ENCODE measurements around the gene FMO3. TPM values are rescaled to one million over a fixed set of nuclear protein-coding genes. Genes with fewer than 3 reads are reported as not detected.

The FMO3 gene
- total RNA-seq, 2 experiments from 2014 or later, result not detected

DNA sequence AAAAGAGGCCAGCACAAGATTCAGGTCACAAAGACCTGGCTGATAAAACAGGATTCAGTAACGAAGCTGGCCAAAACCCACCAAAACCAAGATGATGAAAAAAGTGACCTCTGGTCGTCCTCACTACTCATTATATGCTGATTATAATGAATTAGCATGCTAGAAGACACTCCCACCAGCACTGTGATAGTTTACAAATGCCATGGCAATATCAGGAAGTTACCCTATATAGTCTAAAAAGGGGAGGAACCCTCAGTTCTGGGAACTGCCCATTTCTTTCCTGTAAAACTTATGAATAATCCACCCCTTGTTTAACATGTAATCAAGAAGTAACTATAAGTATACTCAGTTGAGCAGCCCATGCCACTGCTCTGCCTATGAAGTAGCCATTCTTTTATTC lies 68.4 kb downstream of the FMO3 start:
- H3K36me3 Mint-ChIP-seq (ENCODE audit: low read depth), result no peaks in the 10 kb centered on the region
- H3K27ac Mint-ChIP-seq, result no peak overlapping the region
- no peaks in the 10 kb centered on the region for H3K4me1 Mint-ChIP-seq (ENCODE audit: low read depth)
- H3K27me3 Mint-ChIP-seq, result peaks cover 4% of the 10 kb centered on the region
- intact Hi-C loops (cut with micrococcal nuclease), result no loop called here
- DNase-seq (no peak), ATAC-seq (no peak)
- ChIA-PET POLR2A (interaction anchor here (1.0 kb wide), 1 partner anchor 54 kb away, joined by 3 read pairs; no protein-coding TSS in a partner anchor), CTCF (no interaction called here)
- no peaks in the 10 kb centered on the region for H3K9me3 Mint-ChIP-seq
- no peak overlapping the region for H3K4me3 Mint-ChIP-seq
- TF ChIP-seq, protein P1, sequence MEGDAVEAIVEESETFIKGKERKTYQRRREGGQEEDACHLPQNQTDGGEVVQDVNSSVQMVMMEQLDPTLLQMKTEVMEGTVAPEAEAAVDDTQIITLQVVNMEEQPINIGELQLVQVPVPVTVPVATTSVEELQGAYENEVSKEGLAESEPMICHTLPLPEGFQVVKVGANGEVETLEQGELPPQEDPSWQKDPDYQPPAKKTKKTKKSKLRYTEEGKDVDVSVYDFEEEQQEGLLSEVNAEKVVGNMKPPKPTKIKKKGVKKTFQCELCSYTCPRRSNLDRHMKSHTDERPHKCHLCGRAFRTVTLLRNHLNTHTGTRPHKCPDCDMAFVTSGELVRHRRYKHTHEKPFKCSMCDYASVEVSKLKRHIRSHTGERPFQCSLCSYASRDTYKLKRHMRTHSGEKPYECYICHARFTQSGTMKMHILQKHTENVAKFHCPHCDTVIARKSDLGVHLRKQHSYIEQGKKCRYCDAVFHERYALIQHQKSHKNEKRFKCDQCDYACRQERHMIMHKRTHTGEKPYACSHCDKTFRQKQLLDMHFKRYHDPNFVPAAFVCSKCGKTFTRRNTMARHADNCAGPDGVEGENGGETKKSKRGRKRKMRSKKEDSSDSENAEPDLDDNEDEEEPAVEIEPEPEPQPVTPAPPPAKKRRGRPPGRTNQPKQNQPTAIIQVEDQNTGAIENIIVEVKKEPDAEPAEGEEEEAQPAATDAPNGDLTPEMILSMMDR (IDR thresholded peaks at IDR 0.05), result no peak

GRCh38 chr1:171160211-171160610 lies 69.5 kb downstream of the FMO3 start:
- ATAC-seq (no peak), DNase-seq (no peak)
- H3K4me1 Mint-ChIP-seq (ENCODE audit: low read depth), result no peaks in the 10 kb centered on the region
- intact Hi-C loops (cut with micrococcal nuclease), result no loop called here
- H3K27ac Mint-ChIP-seq, result no peak overlapping the region
- POLR2A ChIA-PET, result interaction anchor here (1.0 kb wide), 1 partner anchor 55 kb away, joined by 4 read pairs; no protein-coding TSS in a partner anchor
- no peaks in the 10 kb centered on the region for H3K9me3 Mint-ChIP-seq
- TF ChIP-seq, protein P1 (IDR thresholded peaks at IDR 0.05), result no peak
- H3K4me3 Mint-ChIP-seq, result no peak overlapping the region
- CTCF ChIA-PET, result no interaction called here
- no peaks in the 10 kb centered on the region for H3K36me3 Mint-ChIP-seq (ENCODE audit: low read depth)
- peaks cover 4% of the 10 kb centered on the region for H3K27me3 Mint-ChIP-seq

GRCh38 chr1:171160639-171161354 lies 70.1 kb downstream of the FMO3 start:
- Mint-ChIP-seq H3K36me3 (ENCODE audit: low read depth) (no peaks in the 10 kb centered on the region), H3K4me1 (ENCODE audit: low read depth) (no peaks in the 10 kb centered on the region), H3K27ac (no peak overlapping the region), H3K27me3 (peaks cover 4% of the 10 kb centered on the region), H3K4me3 (no peak overlapping the region), H3K9me3 (no peaks in the 10 kb centered on the region)
- ChIA-PET CTCF (no interaction called here), POLR2A (interaction anchor here (0.6 to 1.0 kb wide), 2 partner anchors 54 to 156 kb away, joined by 3 to 4 read pairs; no protein-coding TSS in a partner anchor)
- intact Hi-C loops (cut with micrococcal nuclease), result no loop called here
- DNase-seq (no peak), ATAC-seq (no peak)
- TF ChIP-seq, protein P1 (IDR thresholded peaks at IDR 0.05), result no peak

DNA sequence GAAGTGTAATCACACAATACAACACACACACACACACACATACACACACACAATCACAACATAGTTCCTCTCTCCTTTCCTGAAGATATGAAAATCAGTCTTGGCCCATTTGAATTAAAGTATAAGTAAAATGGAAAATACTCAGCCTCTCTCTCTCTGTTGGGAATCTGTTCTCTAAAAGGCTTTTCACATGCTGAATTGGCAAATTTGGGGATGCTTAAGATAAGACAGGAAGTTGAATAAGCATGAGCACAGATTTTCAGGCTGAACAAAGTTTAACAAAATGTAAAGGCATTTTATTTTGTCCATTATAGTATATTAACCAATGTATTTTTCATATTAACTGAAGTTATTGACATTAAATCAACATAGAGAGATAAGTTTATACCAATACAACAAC lies 70.7 kb downstream of the FMO3 start:
- Mint-ChIP-seq H3K9me3 (no peaks in the 10 kb centered on the region), H3K27me3 (peaks cover 4% of the 10 kb centered on the region), H3K27ac (no peak overlapping the region), H3K4me1 (ENCODE audit: low read depth) (no peaks in the 10 kb centered on the region), H3K36me3 (ENCODE audit: low read depth) (no peaks in the 10 kb centered on the region), H3K4me3 (no peak overlapping the region)
- ATAC-seq, result no peak
- TF ChIP-seq, protein P1 (IDR thresholded peaks at IDR 0.05), result no peak
- intact Hi-C loops (cut with micrococcal nuclease), result no loop called here
- ChIA-PET CTCF (no interaction called here), POLR2A (interaction anchor here (0.6 kb wide), 1 partner anchor 157 kb away, joined by 3 read pairs; no protein-coding TSS in a partner anchor)
- DNase-seq, result no peak

DNA sequence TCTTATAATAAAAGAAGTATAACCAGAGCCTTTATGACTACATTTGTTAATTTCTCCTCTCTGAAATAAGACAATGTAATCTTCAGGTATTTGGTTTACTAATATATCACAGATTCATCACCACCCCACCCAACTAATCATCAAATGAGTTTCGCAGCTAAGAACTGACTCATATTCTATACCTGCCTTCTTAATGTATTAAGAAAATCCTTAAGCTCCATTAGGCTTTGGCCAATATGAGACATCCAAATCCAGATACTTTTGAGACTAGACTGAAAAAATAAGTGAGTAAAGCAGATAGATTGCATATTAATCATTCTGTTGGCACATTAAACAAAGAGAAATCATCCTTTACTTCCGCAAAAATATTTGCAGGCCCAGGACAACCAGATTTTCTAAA lies 75.7 kb downstream of the FMO3 start:
- TF ChIP-seq, protein P1 (IDR thresholded peaks at IDR 0.05), result no peak
- Mint-ChIP-seq H3K27ac (no peak overlapping the region), H3K4me3 (no peak overlapping the region), H3K36me3 (ENCODE audit: low read depth) (no peaks in the 10 kb centered on the region), H3K27me3 (peaks cover 17% of the 10 kb centered on the region), H3K4me1 (ENCODE audit: low read depth) (no peaks in the 10 kb centered on the region), H3K9me3 (no peaks in the 10 kb centered on the region)
- DNase-seq (no peak), ATAC-seq (no peak)
- POLR2A ChIA-PET, result interaction anchor here (0.6 kb wide), 1 partner anchor 410 kb away, joined by 3 read pairs; no protein-coding TSS in a partner anchor
- intact Hi-C loops (cut with micrococcal nuclease), result no loop called here
- CTCF ChIA-PET, result no interaction called here

All from activated CD8-positive, alpha-beta T cell treated with anti-CD3 and anti-CD28 coated beads for 36 hours (primary cell).